ENCODE data around the gene GLOD4. TPM values are rescaled to one million over a fixed set of nuclear protein-coding genes. Genes with fewer than 3 reads are reported as not detected.

The GLOD4 gene
- total and polyA plus RNA-seq, 10 of the 15 experiments (the other 5 are each of a cell fraction or from before 2014, with no cell fraction given): 40.8 to 107 (median 81.2) TPM

DNA sequence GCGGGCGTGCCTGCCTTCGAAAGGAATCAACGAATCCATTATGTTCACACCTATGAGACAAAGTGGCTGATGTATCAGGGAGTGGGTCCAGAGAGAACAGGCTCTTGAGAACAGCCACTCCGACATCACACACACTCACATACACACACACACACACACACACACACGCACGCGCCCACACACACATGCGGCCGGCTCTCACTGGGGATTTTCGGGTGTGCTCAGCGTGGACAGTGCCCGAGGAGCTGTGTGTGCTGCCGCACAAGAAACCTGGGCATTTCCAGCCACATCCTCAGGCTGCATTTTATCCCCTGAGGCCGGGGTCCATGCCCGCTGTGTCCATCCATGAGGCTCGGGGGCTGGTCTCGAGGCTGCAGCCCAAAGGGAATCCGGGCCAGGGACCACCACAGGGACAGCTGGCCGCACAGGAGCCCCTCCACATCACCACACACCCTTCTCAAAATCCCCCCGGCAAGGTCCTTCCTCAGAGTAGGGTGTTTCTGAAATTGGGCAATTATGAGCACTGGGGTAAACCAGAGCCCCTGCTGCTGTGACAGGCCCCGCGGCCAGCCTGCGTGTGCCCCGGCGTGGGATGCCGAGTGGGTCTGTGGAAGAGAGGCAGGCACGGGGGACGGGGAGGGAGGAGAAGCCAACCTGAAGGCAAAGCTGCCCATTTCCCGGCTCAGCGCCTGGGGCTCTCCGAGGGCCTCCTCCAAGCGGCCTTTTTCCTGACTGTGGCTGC, 24.9 kb upstream of the GLOD4 start (continued):
- TF ChIP-seq, protein P1, sequence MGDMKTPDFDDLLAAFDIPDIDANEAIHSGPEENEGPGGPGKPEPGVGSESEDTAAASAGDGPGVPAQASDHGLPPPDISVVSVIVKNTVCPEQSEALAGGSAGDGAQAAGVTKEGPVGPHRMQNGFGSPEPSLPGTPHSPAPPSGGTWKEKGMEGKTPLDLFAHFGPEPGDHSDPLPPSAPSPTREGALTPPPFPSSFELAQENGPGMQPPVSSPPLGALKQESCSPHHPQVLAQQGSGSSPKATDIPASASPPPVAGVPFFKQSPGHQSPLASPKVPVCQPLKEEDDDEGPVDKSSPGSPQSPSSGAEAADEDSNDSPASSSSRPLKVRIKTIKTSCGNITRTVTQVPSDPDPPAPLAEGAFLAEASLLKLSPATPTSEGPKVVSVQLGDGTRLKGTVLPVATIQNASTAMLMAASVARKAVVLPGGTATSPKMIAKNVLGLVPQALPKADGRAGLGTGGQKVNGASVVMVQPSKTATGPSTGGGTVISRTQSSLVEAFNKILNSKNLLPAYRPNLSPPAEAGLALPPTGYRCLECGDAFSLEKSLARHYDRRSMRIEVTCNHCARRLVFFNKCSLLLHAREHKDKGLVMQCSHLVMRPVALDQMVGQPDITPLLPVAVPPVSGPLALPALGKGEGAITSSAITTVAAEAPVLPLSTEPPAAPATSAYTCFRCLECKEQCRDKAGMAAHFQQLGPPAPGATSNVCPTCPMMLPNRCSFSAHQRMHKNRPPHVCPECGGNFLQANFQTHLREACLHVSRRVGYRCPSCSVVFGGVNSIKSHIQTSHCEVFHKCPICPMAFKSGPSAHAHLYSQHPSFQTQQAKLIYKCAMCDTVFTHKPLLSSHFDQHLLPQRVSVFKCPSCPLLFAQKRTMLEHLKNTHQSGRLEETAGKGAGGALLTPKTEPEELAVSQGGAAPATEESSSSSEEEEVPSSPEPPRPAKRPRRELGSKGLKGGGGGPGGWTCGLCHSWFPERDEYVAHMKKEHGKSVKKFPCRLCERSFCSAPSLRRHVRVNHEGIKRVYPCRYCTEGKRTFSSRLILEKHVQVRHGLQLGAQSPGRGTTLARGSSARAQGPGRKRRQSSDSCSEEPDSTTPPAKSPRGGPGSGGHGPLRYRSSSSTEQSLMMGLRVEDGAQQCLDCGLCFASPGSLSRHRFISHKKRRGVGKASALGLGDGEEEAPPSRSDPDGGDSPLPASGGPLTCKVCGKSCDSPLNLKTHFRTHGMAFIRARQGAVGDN (IDR thresholded peaks at IDR 0.05): no peak
- TF ChIP-seq CBX3 (IDR thresholded peaks at IDR 0.05; ENCODE audit: borderline replicate concordance, low read depth): no peak

DNA sequence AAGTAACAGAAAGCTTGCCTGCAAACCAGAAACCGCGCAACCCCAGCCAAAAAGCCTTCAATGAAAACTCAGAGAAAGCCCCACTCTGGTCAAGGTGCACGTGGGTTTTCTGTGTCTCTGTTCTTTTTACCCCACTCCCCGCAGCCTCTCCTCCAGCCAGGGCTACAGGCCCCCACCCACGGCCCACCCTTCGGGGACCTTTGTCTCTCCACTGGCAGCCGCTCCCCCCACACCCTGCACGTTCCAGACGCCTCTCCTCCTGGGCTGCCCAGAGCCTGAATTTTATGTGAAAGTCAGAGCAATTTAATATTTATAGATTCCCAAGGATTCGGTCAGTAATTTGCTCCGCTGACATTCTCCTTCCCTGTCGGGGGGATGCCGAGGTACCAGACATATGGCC, 24.3 kb upstream of the GLOD4 start:
- intact Hi-C loops (cut with micrococcal nuclease; ENCODE audit: unreplicated experiment) (no loop called here), in situ Hi-C loops (cut with MboI) (no loop called here)
- POLR2A ChIA-PET: interaction anchor here (0.6 kb wide), 1 partner anchor 172 kb away, joined by 3 read pairs; no protein-coding TSS in a partner anchor
- TF ChIP-seq, protein P1 (IDR thresholded peaks at IDR 0.05): no peak
- TF ChIP-seq NRF1 (conservative IDR thresholded peaks at IDR 0.05; ENCODE audit: low read depth, low read length) (no peak), HDAC2 (IDR thresholded peaks at IDR 0.05) (no peak), MXI1 (IDR thresholded peaks at IDR 0.05; ENCODE audit: low read depth, low read length) (no peak), RCOR1 (conservative IDR thresholded peaks at IDR 0.05; ENCODE audit: low read depth, low read length) (no peak), CBFB (IDR thresholded peaks at IDR 0.05; ENCODE audit: low read depth) (no peak), TCF7 (IDR thresholded peaks at IDR 0.05; ENCODE audit: borderline replicate concordance) (no peak), SUZ12 (IDR thresholded peaks at IDR 0.05; ENCODE audit: unreplicated experiment) (no peak), FOXK2 (IDR thresholded peaks at IDR 0.05) (no peak), NR2C2 (IDR thresholded peaks at IDR 0.05; ENCODE audit: borderline replicate concordance, control insufficient read depth, insufficient read length, low read depth) (no peak), RAD51 (IDR thresholded peaks at IDR 0.05) (no peak)
- TF ChIP-seq, protein P2, sequence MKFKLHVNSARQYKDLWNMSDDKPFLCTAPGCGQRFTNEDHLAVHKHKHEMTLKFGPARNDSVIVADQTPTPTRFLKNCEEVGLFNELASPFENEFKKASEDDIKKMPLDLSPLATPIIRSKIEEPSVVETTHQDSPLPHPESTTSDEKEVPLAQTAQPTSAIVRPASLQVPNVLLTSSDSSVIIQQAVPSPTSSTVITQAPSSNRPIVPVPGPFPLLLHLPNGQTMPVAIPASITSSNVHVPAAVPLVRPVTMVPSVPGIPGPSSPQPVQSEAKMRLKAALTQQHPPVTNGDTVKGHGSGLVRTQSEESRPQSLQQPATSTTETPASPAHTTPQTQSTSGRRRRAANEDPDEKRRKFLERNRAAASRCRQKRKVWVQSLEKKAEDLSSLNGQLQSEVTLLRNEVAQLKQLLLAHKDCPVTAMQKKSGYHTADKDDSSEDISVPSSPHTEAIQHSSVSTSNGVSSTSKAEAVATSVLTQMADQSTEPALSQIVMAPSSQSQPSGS (IDR thresholded peaks at IDR 0.05; ENCODE audit: low read length): no peak

More for the DNA sequence above, 24.3 kb upstream of the GLOD4 start:
- ChIA-PET RAD21 (ENCODE audit: unreplicated experiment) (no interaction called here), CTCF (interaction anchor here (1.4 kb wide), 1 partner anchor 15 kb away, joined by 3 read pairs; no protein-coding TSS in a partner anchor), SMC1A (ENCODE audit: uncharacterized antibody, unreplicated experiment) (no interaction called here)
- Histone ChIP-seq H2AFZ (ENCODE audit: control insufficient read depth, low read depth, low read length) (no peak overlapping the region), H3K9ac (ENCODE audit: control insufficient read depth, insufficient read depth, low read length) (no peak overlapping the region), H3K79me2 (ENCODE audit: control insufficient read depth, insufficient read depth, low read length) (no peaks in the 10 kb centered on the region), H4K20me1 (ENCODE audit: control insufficient read depth, insufficient read depth) (no peaks in the 10 kb centered on the region), H3K4me2 (ENCODE audit: control insufficient read depth, insufficient read depth) (no peak overlapping the region), H3K9me3 (replicated peaks; ENCODE audit: control insufficient read depth, insufficient read depth, low read length) (no peaks in the 10 kb centered on the region), H3K4me1 (ENCODE audit: control insufficient read depth, insufficient read depth, low read length) (no peaks in the 10 kb centered on the region), H3K36me3 (ENCODE audit: control insufficient read depth in 2 of 2, insufficient read depth in 2 of 2, low read length in 1 of 2) (no peaks in the 10 kb centered on the region), H3K4me3 (no peak overlapping the region), H3K27me3 (replicated peaks in 1 of 2; ENCODE audit: control insufficient read depth in 2 of 2, insufficient read depth in 2 of 2, low read length in 1 of 2) (no peaks in the 10 kb centered on the region), H3K27ac (ENCODE audit: control insufficient read depth, insufficient read depth) (no peak overlapping the region)
- BruUV-seq (replicated peaks): no TSS peak
- FAIRE-seq: no peak
- 40% methylated on average over 7 of the region's 13 CpGs for WGBS (ENCODE audit: insufficient coverage, insufficient replicate concordance, low lambda C conversion rate, missing lambda C conversion rate)
- no peak for ATAC-seq
- DNase-seq (ENCODE audit: low read depth, low spot score): no peak

All from GM12878 (cell line).